Measurements from ENCODE around the gene ARHGAP22. TPM values are rescaled to one million over a fixed set of nuclear protein-coding genes. Genes with fewer than 3 reads are reported as not detected.

ARHGAP22 gene
- total RNA-seq, 1 experiment from 2014 or later, result 1.8 TPM

DNA sequence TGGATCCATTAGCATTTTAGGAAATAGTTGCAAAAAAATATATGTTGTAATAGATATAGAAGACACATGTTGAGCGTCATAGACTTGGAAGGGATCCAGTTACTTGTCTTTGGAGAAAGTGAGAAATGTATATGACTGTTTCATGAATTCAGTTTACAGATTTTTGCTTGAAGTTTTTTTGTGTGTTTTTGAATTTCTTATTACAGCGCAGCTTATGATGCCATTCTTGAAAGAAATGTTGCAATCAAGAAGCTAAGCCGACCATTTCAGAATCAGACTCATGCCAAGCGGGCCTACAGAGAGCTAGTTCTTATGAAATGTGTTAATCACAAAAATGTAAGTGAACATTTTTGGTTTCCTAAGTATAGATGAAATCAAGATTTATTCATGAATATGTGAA, 200.2 kb downstream of the ARHGAP22 start:
- H3K36me3 ChIP-seq (ENCODE audit: control insufficient read depth, insufficient read depth, low read length), result no peaks in the 10 kb centered on the region; the same call in 1 of the 2 replicates
- no peaks in the 10 kb centered on the region for H3K9me3 ChIP-seq (ENCODE audit: control insufficient read depth, insufficient read depth, low read depth, low read length)
- intact Hi-C loops (cut with micrococcal nuclease; ENCODE audit: unreplicated experiment) (no loop called here), in situ Hi-C loops (cut with HindIII; ENCODE audit: low pct_unique_long_range_greater_than_20kb, low sequenced_read_pairs) (no loop called here)
- H3K27me3 ChIP-seq (ENCODE audit: control insufficient read depth, insufficient read depth, low read length), result no peaks in the 10 kb centered on the region
- ChIA-PET POLR2A (no interaction called here), CTCF (no interaction called here)
- TF ChIP-seq TCF7L2 (IDR thresholded peaks at IDR 0.05; ENCODE audit: low read depth, low read length) (no peak), POLR2AphosphoS5 (IDR thresholded peaks at IDR 0.05; ENCODE audit: low read depth, low read length) (no peak), SIN3A (IDR thresholded peaks at IDR 0.05; ENCODE audit: borderline replicate concordance, insufficient read depth, low read depth, low read length) (no peak)
- TF ChIP-seq, protein P1, sequence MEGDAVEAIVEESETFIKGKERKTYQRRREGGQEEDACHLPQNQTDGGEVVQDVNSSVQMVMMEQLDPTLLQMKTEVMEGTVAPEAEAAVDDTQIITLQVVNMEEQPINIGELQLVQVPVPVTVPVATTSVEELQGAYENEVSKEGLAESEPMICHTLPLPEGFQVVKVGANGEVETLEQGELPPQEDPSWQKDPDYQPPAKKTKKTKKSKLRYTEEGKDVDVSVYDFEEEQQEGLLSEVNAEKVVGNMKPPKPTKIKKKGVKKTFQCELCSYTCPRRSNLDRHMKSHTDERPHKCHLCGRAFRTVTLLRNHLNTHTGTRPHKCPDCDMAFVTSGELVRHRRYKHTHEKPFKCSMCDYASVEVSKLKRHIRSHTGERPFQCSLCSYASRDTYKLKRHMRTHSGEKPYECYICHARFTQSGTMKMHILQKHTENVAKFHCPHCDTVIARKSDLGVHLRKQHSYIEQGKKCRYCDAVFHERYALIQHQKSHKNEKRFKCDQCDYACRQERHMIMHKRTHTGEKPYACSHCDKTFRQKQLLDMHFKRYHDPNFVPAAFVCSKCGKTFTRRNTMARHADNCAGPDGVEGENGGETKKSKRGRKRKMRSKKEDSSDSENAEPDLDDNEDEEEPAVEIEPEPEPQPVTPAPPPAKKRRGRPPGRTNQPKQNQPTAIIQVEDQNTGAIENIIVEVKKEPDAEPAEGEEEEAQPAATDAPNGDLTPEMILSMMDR (IDR thresholded peaks at IDR 0.05), result no peak
- TF ChIP-seq, protein P2, sequence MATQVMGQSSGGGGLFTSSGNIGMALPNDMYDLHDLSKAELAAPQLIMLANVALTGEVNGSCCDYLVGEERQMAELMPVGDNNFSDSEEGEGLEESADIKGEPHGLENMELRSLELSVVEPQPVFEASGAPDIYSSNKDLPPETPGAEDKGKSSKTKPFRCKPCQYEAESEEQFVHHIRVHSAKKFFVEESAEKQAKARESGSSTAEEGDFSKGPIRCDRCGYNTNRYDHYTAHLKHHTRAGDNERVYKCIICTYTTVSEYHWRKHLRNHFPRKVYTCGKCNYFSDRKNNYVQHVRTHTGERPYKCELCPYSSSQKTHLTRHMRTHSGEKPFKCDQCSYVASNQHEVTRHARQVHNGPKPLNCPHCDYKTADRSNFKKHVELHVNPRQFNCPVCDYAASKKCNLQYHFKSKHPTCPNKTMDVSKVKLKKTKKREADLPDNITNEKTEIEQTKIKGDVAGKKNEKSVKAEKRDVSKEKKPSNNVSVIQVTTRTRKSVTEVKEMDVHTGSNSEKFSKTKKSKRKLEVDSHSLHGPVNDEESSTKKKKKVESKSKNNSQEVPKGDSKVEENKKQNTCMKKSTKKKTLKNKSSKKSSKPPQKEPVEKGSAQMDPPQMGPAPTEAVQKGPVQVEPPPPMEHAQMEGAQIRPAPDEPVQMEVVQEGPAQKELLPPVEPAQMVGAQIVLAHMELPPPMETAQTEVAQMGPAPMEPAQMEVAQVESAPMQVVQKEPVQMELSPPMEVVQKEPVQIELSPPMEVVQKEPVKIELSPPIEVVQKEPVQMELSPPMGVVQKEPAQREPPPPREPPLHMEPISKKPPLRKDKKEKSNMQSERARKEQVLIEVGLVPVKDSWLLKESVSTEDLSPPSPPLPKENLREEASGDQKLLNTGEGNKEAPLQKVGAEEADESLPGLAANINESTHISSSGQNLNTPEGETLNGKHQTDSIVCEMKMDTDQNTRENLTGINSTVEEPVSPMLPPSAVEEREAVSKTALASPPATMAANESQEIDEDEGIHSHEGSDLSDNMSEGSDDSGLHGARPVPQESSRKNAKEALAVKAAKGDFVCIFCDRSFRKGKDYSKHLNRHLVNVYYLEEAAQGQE (IDR thresholded peaks at IDR 0.05; ENCODE audit: insufficient read depth in 1 of 2, low read depth in 2 of 2, low read length in 1 of 2), result no peak
- DNase-seq (ENCODE audit: low read depth, low spot score) (no peak), ATAC-seq (no peak)
- H3K4me1 ChIP-seq (ENCODE audit: control insufficient read depth, insufficient read depth, low read length), result peaks cover 13% of the 10 kb centered on the region
- no peak overlapping the region for H3K4me3 ChIP-seq (ENCODE audit: low read depth in 2 of 2, low read length in 2 of 2)
- no peak overlapping the region for H3K27ac ChIP-seq (ENCODE audit: low read length)
- no TSS peak for BruUV-seq (replicated peaks)

DNA sequence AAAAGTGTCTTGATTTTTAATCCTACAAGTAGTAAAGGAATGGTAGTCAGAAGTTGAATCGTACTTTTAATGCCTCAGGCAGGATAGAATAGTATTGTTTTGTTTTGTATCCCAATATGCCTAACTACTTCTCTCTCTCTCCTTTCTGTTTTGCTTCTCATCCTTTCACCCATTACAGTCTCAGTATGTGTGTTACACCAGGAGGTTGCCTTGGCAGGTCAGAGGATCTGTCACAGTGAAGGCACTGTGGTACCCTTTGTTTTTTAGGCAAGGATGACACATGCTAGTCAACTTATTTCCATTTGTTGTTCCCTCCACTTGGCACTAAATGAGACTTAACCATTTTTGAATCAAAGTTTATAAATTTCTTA, 204.0 kb downstream of the ARHGAP22 start:
- ChIA-PET POLR2A (no interaction called here), CTCF (no interaction called here)
- in situ Hi-C loops (cut with HindIII; ENCODE audit: low pct_unique_long_range_greater_than_20kb, low sequenced_read_pairs), result no loop called here
- Histone ChIP-seq H3K27ac (ENCODE audit: low read length) (no peak overlapping the region), H3K4me3 (ENCODE audit: low read depth in 2 of 2, low read length in 2 of 2) (no peak overlapping the region), H3K27me3 (ENCODE audit: control insufficient read depth, insufficient read depth, low read length) (no peaks in the 10 kb centered on the region), H3K9me3 (ENCODE audit: control insufficient read depth, insufficient read depth, low read depth, low read length) (no peaks in the 10 kb centered on the region), H3K4me1 (ENCODE audit: control insufficient read depth, insufficient read depth, low read length) (peaks cover 16% of the 10 kb centered on the region), H3K36me3 (ENCODE audit: control insufficient read depth, insufficient read depth, low read length) (no peaks in the 10 kb centered on the region; the same call in 1 of the 2 replicates)
- no TSS peak for BruUV-seq (replicated peaks)
- ATAC-seq, result no peak
- TF ChIP-seq, protein P2 (IDR thresholded peaks at IDR 0.05; ENCODE audit: insufficient read depth in 1 of 2, low read depth in 2 of 2, low read length in 1 of 2), result no peak
- TF ChIP-seq, protein P1 (IDR thresholded peaks at IDR 0.05), result no peak
- no peak for TF ChIP-seq POLR2AphosphoS5 (IDR thresholded peaks at IDR 0.05; ENCODE audit: low read depth, low read length)
- TF ChIP-seq TCF7L2 (IDR thresholded peaks at IDR 0.05; ENCODE audit: low read depth, low read length), result no peak
- no peak for TF ChIP-seq SIN3A (IDR thresholded peaks at IDR 0.05; ENCODE audit: borderline replicate concordance, insufficient read depth, low read depth, low read length)
- DNase-seq (ENCODE audit: low read depth, low spot score), result no peak
- intact Hi-C loops (cut with micrococcal nuclease; ENCODE audit: unreplicated experiment), result no loop called here
